Neural crest cell (in vitro differentiated cells): ENCODE measurements around the gene GOLGA5. TPM values are rescaled to one million over a fixed set of nuclear protein-coding genes. Genes with fewer than 3 reads are reported as not detected.
"Not testable (repeated sequence)": the region's sequence is repeated elsewhere in the genome, so short reads cannot be mapped to it uniquely, and the experiment has no call there.

ENCODE experiments used
- DNase-seq: peaks from one replicate; pipeline ENCODE4 v3.0.0; 2021; ENCODE audit warnings: low read depth, mixed read lengths, low spot score
- H3K27ac Mint-ChIP-seq: one replicate; pipeline ENCODE4 v1.8.0; 2021; ENCODE audit warnings: mild to moderate bottlenecking, mixed read lengths; ENCODE audit not compliant: unreplicated experiment
- H3K27me3 Mint-ChIP-seq: 2 replicates; pipeline ENCODE4 v1.8.0; 2021; ENCODE audit warnings: low read depth, mild to moderate bottlenecking, mixed read lengths
- H3K36me3 Mint-ChIP-seq: 2 replicates; pipeline ENCODE4 v1.8.0; 2021; ENCODE audit warnings: low read depth, mild to moderate bottlenecking, mixed read lengths
- H3K4me1 Mint-ChIP-seq: 2 replicates; pipeline ENCODE4 v1.8.0; 2021; ENCODE audit warnings: mixed read lengths
- H3K4me3 Mint-ChIP-seq: one replicate; pipeline ENCODE4 v1.8.0; 2021; ENCODE audit warnings: mild to moderate bottlenecking, mixed read lengths
- H3K9me3 Mint-ChIP-seq: 2 replicates; pipeline ENCODE4 v1.8.0; 2021; ENCODE audit warnings: mixed read lengths
- long read RNA-seq: library from polyadenylated mRNA; unstranded; transcript quantifications from one replicate; pipeline ENCODE4 v2.0.0, GENCODE V29; 2020
- total RNA-seq: library from RNA; stranded (reverse); gene quantifications from 2 replicates; pipeline ENCODE4 v1.2.1, GENCODE V29; 2021
- TF ChIP-seq, protein P1 (sequence below): fragments of 200-600 bp; sonication (generic); conservative IDR thresholded peaks from 2 replicates; pipeline ENCODE4 v1.5.0; 2021; ENCODE audit warnings: antibody characterized with exemption, mild to moderate bottlenecking

The GOLGA5 gene, protein sequence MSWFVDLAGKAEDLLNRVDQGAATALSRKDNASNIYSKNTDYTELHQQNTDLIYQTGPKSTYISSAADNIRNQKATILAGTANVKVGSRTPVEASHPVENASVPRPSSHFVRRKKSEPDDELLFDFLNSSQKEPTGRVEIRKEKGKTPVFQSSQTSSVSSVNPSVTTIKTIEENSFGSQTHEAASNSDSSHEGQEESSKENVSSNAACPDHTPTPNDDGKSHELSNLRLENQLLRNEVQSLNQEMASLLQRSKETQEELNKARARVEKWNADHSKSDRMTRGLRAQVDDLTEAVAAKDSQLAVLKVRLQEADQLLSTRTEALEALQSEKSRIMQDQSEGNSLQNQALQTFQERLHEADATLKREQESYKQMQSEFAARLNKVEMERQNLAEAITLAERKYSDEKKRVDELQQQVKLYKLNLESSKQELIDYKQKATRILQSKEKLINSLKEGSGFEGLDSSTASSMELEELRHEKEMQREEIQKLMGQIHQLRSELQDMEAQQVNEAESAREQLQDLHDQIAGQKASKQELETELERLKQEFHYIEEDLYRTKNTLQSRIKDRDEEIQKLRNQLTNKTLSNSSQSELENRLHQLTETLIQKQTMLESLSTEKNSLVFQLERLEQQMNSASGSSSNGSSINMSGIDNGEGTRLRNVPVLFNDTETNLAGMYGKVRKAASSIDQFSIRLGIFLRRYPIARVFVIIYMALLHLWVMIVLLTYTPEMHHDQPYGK
- 17.8 and 19.8 TPM in 2 replicates for total RNA-seq
- long read RNA-seq, transcript GOLGA5-201 (13 exons, 2,969 nt): major isoform, 58 of 79 reads
- long read RNA-seq, partial matches to known transcripts: 15 of 79 reads
- long read RNA-seq, other reads (novel, unspliced or antisense): 6 of 79 reads

DNA sequence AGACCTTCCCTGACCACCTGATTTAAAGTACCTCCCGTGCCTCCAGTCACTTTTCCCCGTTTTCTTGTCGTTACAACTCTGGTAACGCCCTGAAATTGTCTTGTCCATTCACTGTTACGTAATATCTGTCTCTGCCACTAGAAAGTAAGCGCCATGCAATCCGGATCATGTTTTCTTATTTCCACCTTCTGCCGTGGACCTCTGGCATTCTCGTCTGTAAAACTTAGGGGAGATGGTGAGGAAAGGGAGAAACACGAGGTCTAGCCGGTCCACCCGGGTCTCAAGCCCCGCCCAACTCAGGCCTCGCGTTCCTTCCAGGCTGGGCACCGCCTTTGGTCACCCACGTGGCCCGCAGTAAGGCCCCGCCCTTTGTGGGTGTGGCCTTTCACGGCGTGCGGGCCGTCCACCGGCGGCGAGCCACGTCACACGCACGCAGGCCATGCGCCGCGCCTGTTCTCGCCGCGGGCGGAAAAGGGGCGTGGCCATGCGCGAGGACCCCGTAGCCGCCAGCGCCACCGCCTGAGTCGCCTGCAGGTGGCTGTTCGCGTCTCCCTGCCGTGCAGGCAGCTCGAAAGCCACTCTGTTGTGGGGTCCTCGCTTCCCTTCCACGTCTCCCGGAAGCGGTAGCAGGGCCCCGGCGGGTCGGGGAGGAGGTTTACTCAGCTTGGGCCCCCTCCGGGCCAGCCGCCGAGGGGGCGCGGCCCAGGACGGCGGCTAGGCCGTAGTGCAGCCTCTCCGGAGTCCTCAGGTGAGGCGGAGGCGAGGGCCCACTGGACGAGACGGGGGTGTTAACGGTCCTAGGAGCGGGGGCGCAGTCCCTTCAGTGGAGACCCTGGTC is at the start of gene GOLGA5:
GOLGA5 (plus strand) TSS at position 597 of the 838 bp plus-strand sequence. CDS start 3,133 bp downstream, outside the sequence.
- Mint-ChIP-seq H3K4me1 (peaks cover 17% of the 10 kb centered on the region), H3K36me3 (peaks cover 3% of the 10 kb centered on the region), H3K9me3 (peaks cover 17% of the 10 kb centered on the region), H3K4me3 (peak within 1 kb of the TSS; percentile 95), H3K27ac (peak within 1 kb of the TSS; percentile 84), H3K27me3 (peaks cover 19% of the 10 kb centered on the region)
- peak; percentile 99 for DNase-seq
- TF ChIP-seq, protein P1, sequence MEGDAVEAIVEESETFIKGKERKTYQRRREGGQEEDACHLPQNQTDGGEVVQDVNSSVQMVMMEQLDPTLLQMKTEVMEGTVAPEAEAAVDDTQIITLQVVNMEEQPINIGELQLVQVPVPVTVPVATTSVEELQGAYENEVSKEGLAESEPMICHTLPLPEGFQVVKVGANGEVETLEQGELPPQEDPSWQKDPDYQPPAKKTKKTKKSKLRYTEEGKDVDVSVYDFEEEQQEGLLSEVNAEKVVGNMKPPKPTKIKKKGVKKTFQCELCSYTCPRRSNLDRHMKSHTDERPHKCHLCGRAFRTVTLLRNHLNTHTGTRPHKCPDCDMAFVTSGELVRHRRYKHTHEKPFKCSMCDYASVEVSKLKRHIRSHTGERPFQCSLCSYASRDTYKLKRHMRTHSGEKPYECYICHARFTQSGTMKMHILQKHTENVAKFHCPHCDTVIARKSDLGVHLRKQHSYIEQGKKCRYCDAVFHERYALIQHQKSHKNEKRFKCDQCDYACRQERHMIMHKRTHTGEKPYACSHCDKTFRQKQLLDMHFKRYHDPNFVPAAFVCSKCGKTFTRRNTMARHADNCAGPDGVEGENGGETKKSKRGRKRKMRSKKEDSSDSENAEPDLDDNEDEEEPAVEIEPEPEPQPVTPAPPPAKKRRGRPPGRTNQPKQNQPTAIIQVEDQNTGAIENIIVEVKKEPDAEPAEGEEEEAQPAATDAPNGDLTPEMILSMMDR: no peak

DNA sequence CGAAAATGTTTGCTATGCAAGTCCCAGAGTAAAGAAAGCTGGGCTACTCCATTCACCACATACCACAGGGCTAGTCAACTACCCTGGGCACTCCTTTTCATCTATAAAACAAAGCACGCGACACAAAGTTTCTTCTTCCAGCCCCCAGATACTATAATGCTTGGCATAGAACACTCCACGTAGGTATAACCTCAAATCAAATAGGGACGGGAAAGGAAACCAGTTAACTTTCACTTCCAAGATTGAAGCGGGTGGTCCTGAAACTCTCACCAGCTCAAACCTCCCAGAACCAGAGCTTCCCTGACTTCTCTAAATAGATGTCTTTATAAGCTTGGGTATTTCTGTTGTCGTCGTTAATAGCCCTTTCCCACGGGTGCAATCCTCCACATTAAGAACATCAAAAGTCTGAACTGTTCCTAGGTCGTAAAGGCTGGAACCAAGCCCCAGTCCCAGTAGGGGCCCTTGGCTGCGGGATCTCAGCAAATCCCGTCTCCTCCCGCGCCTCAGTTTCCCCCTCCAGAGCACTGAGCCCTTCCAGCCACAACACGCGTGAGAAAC is 46.3 kb upstream of the GOLGA5 start:
- TF ChIP-seq, protein P1: no peak
- Mint-ChIP-seq H3K36me3 (no peaks in the 10 kb centered on the region), H3K27me3 (no peaks in the 10 kb centered on the region), H3K4me1 (peaks cover 22% of the 10 kb centered on the region), H3K4me3 (peak overlapping the region; percentile 94), H3K9me3 (no peaks in the 10 kb centered on the region), H3K27ac (no peak overlapping the region)
- DNase-seq: no peak

DNA sequence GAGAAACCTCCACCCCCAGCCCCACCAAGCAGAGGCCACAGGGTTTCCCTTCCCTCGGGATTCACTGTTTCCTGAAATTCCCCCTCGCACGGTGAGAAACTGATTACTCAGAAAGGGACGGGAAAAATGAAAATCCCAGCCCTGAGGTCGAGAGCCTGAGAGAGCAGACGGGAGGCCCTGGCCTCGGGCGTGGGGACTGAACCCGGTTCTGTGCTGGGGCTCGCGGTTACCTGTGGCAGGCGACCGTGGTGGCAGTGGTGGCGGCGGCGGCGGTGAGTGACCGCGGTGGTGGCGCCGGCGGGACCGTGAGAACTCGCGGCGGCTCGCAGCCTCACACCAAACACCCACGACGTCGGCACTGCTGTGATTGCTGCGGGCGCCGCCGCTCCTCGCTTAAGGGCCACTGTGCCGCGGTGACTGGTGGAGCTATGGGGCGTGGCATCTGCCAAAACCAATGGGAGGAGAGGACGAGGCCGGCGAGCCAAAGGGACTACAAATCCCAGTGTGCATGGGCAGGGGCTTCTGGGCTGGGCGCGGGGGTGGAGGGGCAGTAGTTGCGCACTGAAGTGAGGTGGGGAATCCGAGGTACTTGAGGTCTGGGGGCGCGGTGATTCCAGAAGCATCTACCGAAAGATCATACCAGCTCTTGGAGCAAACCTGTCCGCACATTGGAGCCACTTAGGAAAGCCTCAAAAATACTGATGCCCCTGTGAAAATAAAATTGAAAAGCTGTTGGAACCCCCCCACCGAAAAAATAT is 45.7 kb upstream of the GOLGA5 start, which contains the start of gene LGMN:
LGMN (minus strand) TSS at position 369 of the 758 bp plus-strand sequence. CDS start 15,841 bp downstream, outside the sequence.
- Mint-ChIP-seq H3K9me3 (no peaks in the 10 kb centered on the region), H3K4me3 (peak within 1 kb of the TSS; percentile 94), H3K36me3 (no peaks in the 10 kb centered on the region), H3K27me3 (no peaks in the 10 kb centered on the region), H3K27ac (peak within 1 kb of the TSS; percentile 77), H3K4me1 (peaks cover 22% of the 10 kb centered on the region)
- peak; percentile 88 for DNase-seq
- TF ChIP-seq, protein P1: no peak

DNA sequence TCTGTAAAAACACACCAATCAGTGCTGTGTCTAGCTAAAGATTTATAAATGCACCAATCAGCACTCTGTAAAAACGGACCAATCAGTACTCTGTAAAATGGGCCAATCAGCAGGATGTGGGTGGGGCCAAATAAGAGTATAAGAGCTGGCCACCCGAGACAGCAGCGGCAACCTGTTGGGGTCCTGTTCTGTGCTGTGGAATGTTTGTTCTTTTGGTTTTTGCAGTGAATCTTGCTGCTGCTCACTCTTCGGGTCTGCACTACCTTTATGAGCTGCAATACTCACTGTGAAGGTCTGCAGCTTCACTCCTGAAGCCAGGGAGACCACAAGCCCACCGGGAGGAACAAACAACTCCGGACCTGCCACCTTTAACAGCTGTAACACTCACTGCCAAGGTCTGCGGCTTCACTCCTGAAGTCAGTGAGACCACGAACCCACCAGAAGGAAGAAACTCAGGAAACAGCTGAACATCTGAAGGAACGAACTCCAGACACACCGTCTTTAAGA is 43.8 kb upstream of the GOLGA5 start:
- peaks cover 22% of the 10 kb centered on the region for H3K4me1 Mint-ChIP-seq
- DNase-seq, H3K27ac Mint-ChIP-seq, H3K27me3 Mint-ChIP-seq, H3K9me3 Mint-ChIP-seq, H3K4me3 Mint-ChIP-seq, H3K36me3 Mint-ChIP-seq: not testable (repeated sequence)

DNA sequence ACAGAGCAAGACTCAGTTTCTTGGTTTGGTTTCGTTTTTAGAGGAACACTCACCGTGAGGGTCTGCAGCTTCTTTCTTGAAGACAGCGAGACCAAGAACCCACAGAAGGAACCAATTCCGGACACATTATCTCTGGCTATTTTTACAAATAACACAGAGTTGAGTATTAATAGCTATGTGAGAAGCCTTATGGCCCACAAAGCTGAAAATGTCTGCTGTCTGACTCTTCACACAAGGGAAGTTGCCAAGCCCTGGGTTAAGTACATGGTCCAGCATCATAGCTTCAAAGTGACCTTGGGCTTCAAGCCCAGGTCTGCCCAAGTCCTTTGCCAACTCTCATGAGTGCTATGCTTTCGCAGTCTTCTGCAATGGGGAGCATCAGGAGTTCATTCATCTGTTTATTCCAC is 43.1 kb upstream of the GOLGA5 start:
- peaks cover 22% of the 10 kb centered on the region for H3K4me1 Mint-ChIP-seq
- no peak overlapping the region for H3K4me3 Mint-ChIP-seq
- H3K9me3 Mint-ChIP-seq: no peaks in the 10 kb centered on the region
- DNase-seq: no peak
- TF ChIP-seq, protein P1: no peak
- H3K27me3 Mint-ChIP-seq: no peaks in the 10 kb centered on the region
- no peaks in the 10 kb centered on the region for H3K36me3 Mint-ChIP-seq
- no peak overlapping the region for H3K27ac Mint-ChIP-seq
